ENCODE results near the gene BAZ2B. TPM values are rescaled to one million over a fixed set of nuclear protein-coding genes. Genes with fewer than 3 reads are reported as not detected.

BAZ2B gene
- total and polyA plus RNA-seq, 2 experiments from 2014 or later: 51.7 to 62.9 TPM

DNA sequence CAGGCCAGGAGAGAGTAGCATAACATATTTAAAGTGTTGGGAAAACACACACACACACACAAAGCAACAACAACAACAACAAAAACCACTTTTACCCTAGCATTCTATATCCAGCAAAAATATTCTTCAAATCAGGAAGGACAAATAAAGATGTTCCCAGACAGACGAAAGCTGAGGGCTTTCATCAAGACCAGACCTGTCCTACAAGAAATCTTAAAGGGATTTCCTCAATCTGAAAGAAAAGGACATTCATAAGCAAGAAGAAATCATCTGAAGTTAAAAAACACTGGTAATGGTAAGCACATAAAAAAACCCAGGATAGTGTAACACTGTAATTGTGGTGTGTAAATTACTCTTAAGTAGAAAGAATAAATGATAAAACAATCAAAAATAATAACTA lies 22.7 kb upstream of the BAZ2B start:
- H2AFZ ChIP-seq: no peak overlapping the region
- Mint-ChIP-seq H3K4me1 (peaks cover 16% of the 10 kb centered on the region), H3K27ac (no peak overlapping the region), H3K9me3 (peaks cover 3% of the 10 kb centered on the region), H3K27me3 (ENCODE audit: insufficient read depth, low read depth, poor library complexity) (peaks cover 6% of the 10 kb centered on the region), H3K36me3 (ENCODE audit: low read depth) (peaks cover 6% of the 10 kb centered on the region; the same call in 2 of the 3 replicates), H3K4me3 (no peak overlapping the region)
- ATAC-seq (no peak), DNase-seq (ENCODE audit: low spot score) (no peak)
- TF ChIP-seq, protein P1, sequence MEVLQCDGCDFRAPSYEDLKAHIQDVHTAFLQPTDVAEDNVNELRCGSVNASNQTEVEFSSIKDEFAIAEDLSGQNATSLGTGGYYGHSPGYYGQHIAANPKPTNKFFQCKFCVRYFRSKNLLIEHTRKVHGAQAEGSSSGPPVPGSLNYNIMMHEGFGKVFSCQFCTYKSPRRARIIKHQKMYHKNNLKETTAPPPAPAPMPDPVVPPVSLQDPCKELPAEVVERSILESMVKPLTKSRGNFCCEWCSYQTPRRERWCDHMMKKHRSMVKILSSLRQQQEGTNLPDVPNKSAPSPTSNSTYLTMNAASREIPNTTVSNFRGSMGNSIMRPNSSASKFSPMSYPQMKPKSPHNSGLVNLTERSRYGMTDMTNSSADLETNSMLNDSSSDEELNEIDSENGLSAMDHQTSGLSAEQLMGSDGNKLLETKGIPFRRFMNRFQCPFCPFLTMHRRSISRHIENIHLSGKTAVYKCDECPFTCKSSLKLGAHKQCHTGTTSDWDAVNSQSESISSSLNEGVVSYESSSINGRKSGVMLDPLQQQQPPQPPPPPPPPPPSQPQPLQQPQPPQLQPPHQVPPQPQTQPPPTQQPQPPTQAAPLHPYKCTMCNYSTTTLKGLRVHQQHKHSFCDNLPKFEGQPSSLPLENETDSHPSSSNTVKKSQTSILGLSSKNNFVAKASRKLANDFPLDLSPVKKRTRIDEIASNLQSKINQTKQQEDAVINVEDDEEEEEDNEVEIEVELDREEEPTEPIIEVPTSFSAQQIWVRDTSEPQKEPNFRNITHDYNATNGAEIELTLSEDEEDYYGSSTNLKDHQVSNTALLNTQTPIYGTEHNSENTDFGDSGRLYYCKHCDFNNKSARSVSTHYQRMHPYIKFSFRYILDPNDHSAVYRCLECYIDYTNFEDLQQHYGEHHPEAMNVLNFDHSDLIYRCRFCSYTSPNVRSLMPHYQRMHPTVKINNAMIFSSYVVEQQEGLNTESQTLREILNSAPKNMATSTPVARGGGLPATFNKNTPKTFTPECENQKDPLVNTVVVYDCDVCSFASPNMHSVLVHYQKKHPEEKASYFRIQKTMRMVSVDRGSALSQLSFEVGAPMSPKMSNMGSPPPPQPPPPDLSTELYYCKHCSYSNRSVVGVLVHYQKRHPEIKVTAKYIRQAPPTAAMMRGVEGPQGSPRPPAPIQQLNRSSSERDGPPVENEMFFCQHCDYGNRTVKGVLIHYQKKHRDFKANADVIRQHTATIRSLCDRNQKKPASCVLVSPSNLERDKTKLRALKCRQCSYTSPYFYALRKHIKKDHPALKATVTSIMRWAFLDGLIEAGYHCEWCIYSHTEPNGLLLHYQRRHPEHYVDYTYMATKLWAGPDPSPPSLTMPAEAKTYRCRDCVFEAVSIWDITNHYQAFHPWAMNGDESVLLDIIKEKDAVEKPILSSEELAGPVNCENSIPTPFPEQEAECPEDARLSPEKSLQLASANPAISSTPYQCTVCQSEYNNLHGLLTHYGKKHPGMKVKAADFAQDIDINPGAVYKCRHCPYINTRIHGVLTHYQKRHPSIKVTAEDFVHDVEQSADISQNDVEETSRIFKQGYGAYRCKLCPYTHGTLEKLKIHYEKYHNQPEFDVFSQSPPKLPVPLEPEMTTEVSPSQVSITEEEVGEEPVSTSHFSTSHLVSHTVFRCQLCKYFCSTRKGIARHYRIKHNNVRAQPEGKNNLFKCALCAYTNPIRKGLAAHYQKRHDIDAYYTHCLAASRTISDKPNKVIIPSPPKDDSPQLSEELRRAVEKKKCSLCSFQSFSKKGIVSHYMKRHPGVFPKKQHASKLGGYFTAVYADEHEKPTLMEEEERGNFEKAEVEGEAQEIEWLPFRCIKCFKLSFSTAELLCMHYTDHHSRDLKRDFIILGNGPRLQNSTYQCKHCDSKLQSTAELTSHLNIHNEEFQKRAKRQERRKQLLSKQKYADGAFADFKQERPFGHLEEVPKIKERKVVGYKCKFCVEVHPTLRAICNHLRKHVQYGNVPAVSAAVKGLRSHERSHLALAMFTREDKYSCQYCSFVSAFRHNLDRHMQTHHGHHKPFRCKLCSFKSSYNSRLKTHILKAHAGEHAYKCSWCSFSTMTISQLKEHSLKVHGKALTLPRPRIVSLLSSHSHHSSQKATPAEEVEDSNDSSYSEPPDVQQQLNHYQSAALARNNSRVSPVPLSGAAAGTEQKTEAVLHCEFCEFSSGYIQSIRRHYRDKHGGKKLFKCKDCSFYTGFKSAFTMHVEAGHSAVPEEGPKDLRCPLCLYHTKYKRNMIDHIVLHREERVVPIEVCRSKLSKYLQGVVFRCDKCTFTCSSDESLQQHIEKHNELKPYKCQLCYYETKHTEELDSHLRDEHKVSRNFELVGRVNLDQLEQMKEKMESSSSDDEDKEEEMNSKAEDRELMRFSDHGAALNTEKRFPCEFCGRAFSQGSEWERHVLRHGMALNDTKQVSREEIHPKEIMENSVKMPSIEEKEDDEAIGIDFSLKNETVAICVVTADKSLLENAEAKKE (CRISPR knock-in tag; IDR thresholded peaks at IDR 0.05): no peak
- TF ChIP-seq ZNF114 (CRISPR knock-in tag; IDR thresholded peaks at IDR 0.05) (no peak), CREB1 (CRISPR knock-in tag; IDR thresholded peaks at IDR 0.05; ENCODE audit: low read depth) (no peak), JUNB (IDR thresholded peaks at IDR 0.05; ENCODE audit: unreplicated experiment) (no peak), POLR2AphosphoS5 (IDR thresholded peaks at IDR 0.05; ENCODE audit: low read depth) (no peak), STAT1 (IDR thresholded peaks at IDR 0.05; ENCODE audit: unreplicated experiment) (no peak), NANOG (IDR thresholded peaks at IDR 0.05; ENCODE audit: borderline replicate concordance) (no peak)
- TF ChIP-seq, protein P2, sequence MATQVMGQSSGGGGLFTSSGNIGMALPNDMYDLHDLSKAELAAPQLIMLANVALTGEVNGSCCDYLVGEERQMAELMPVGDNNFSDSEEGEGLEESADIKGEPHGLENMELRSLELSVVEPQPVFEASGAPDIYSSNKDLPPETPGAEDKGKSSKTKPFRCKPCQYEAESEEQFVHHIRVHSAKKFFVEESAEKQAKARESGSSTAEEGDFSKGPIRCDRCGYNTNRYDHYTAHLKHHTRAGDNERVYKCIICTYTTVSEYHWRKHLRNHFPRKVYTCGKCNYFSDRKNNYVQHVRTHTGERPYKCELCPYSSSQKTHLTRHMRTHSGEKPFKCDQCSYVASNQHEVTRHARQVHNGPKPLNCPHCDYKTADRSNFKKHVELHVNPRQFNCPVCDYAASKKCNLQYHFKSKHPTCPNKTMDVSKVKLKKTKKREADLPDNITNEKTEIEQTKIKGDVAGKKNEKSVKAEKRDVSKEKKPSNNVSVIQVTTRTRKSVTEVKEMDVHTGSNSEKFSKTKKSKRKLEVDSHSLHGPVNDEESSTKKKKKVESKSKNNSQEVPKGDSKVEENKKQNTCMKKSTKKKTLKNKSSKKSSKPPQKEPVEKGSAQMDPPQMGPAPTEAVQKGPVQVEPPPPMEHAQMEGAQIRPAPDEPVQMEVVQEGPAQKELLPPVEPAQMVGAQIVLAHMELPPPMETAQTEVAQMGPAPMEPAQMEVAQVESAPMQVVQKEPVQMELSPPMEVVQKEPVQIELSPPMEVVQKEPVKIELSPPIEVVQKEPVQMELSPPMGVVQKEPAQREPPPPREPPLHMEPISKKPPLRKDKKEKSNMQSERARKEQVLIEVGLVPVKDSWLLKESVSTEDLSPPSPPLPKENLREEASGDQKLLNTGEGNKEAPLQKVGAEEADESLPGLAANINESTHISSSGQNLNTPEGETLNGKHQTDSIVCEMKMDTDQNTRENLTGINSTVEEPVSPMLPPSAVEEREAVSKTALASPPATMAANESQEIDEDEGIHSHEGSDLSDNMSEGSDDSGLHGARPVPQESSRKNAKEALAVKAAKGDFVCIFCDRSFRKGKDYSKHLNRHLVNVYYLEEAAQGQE (IDR thresholded peaks at IDR 0.05; ENCODE audit: unreplicated experiment): no peak
- H3K4me1 ChIP-seq (ENCODE audit: insufficient read depth): peaks cover 17% of the 10 kb centered on the region
- H4K20me1 ChIP-seq (replicated peaks; ENCODE audit: insufficient read depth): no peaks in the 10 kb centered on the region
- H3K4me2 ChIP-seq: no peak overlapping the region
- no peak overlapping the region for H3K27ac ChIP-seq (ENCODE audit: low read depth)
- no peak overlapping the region for H3K4me3 ChIP-seq
- H3K9me2 ChIP-seq (ENCODE audit: insufficient read depth): no peaks in the 10 kb centered on the region; the same call in 1 of the 2 replicates
- H3K27me3 ChIP-seq (ENCODE audit: insufficient read depth): no peaks in the 10 kb centered on the region
- H3K36me3 ChIP-seq (ENCODE audit: insufficient read depth): no peaks in the 10 kb centered on the region
- H3K79me2 ChIP-seq (replicated peaks; ENCODE audit: insufficient read depth): no peaks in the 10 kb centered on the region
- no peaks in the 10 kb centered on the region for H3F3A ChIP-seq (replicated peaks; ENCODE audit: low read depth)

All from GM23338 (cell line).